HEK293 (cell line): ENCODE data around the gene OR2A25.

ENCODE experiments used
- CTCF ChIA-PET: fragments of 350-600 bp; formaldehyde crosslinking; extraction: SDS; loops from one replicate; lab custom pipeline; 2021; ENCODE audit warnings: antibody characterized with exemption; lab: Yijun Ruan, JAX
- POLR2A ChIA-PET: fragments of 300-600 bp; formaldehyde crosslinking; extraction: SDS; loops from one replicate; lab custom pipeline; 2020; ENCODE audit warnings: antibody characterized with exemption, inconsistent platforms; lab: Yijun Ruan, JAX
- H3K27ac ChIP-seq: fragments of 200-500 bp; sonication (Bioruptor generic); 2 replicates; pipeline ENCODE4 v1.5.1; 2014; ENCODE audit warnings: low read depth, low read length, control low read depth, inconsistent platforms; ENCODE audit errors: extremely low read depth
- H3K36me3 ChIP-seq, 2 experiments: fragments of 200-500 bp in 1 of 2; sonication (Bioruptor generic) in 1 of 2; 1 replicate in 1 of 2; 2 replicates in 1 of 2; pipeline ENCODE4 v1.5.1; 2014 to 2017; ENCODE audit warnings: inconsistent platforms in 2 of 2, low read length in 2 of 2; ENCODE audit not compliant: control insufficient read depth in 2 of 2, insufficient read depth in 1 of 2
- H3K4me1 ChIP-seq: fragments of 200-500 bp; sonication (Bioruptor generic); 2 replicates; pipeline ENCODE4 v1.5.1; 2014; ENCODE audit warnings: mild to moderate bottlenecking, low read length, inconsistent platforms; ENCODE audit not compliant: control insufficient read depth, insufficient read depth
- H3K4me3 ChIP-seq: 2 replicates; pipeline ENCODE4 v1.5.1; 2011; ENCODE audit warnings: low read depth, mild to moderate bottlenecking, control low read depth, low read length, moderate library complexity
- H3K9me3 ChIP-seq: fragments of 200-500 bp; sonication (Bioruptor generic); 2 replicates; pipeline ENCODE4 v1.5.1; 2014; ENCODE audit warnings: low read depth, low read length, inconsistent platforms; ENCODE audit not compliant: control insufficient read depth, insufficient read depth
- EGR2 ChIP-seq: fragments of 450-650 bp; formaldehyde crosslinking; IDR thresholded peaks from 2 replicates; pipeline ENCODE4 v1.5.1; 2016; ENCODE audit warnings: low read depth, missing biosample characterization, missing genetic modification characterization
- HOXD13 ChIP-seq: sonication (generic); formaldehyde crosslinking; IDR thresholded peaks from 2 replicates; pipeline ENCODE4 v1.8.0; 2022; ENCODE audit warnings: missing genetic modification reagents, borderline replicate concordance
- PRDM1 ChIP-seq: fragments of 450-650 bp; formaldehyde crosslinking; IDR thresholded peaks from 2 replicates; pipeline ENCODE4; 2016; ENCODE audit warnings: missing biosample characterization, missing genetic modification characterization
- SETDB1 ChIP-seq: IDR thresholded peaks from one replicate; pipeline ENCODE4 v1.6.1; 2017; ENCODE audit warnings: mild to moderate bottlenecking, low read length, moderate library complexity, mixed read lengths; ENCODE audit not compliant: insufficient read length
- WT1 ChIP-seq: fragments of 450-650 bp; formaldehyde crosslinking; IDR thresholded peaks from 2 replicates; pipeline ENCODE4 v1.5.1; 2016; ENCODE audit warnings: missing biosample characterization, missing genetic modification characterization
- ZBTB20 ChIP-seq: fragments of 450-650 bp; formaldehyde crosslinking; IDR thresholded peaks from 2 replicates; pipeline ENCODE4 v1.5.1; 2016; ENCODE audit warnings: missing biosample characterization, missing genetic modification characterization
- ZNF114 ChIP-seq: fragments of 450-650 bp; formaldehyde crosslinking; IDR thresholded peaks from 2 replicates; pipeline ENCODE4 v1.5.0; 2017; ENCODE audit warnings: missing biosample characterization, missing genetic modification characterization
- ZNF202 ChIP-seq: fragments of 450-650 bp; formaldehyde crosslinking; IDR thresholded peaks from 2 replicates; pipeline ENCODE4 v1.5.1; 2016; ENCODE audit warnings: missing biosample characterization, missing genetic modification characterization, borderline replicate concordance
- ZNF350 ChIP-seq: fragments of 450-650 bp; formaldehyde crosslinking; IDR thresholded peaks from 2 replicates; pipeline ENCODE4 v1.5.0; 2017; ENCODE audit warnings: missing biosample characterization, mild to moderate bottlenecking, missing genetic modification characterization
- ZNF521 ChIP-seq: fragments of 450-650 bp; formaldehyde crosslinking; IDR thresholded peaks from 2 replicates; pipeline ENCODE4 v1.5.1; 2017; ENCODE audit warnings: missing biosample characterization, mild to moderate bottlenecking, missing genetic modification characterization
- ZNF585B ChIP-seq: fragments of 450-650 bp; formaldehyde crosslinking; IDR thresholded peaks from 2 replicates; pipeline ENCODE4 v1.5.1; 2016; ENCODE audit warnings: missing biosample characterization, missing genetic modification characterization
- ZNF654 ChIP-seq: fragments of 450-650 bp; formaldehyde crosslinking; IDR thresholded peaks from 2 replicates; pipeline ENCODE4 v1.5.1; 2016; ENCODE audit warnings: low read depth, missing biosample characterization, missing genetic modification characterization
- ZSCAN16 ChIP-seq: fragments of 450-650 bp; formaldehyde crosslinking; IDR thresholded peaks from 2 replicates; pipeline ENCODE4 v1.5.1; 2016; ENCODE audit warnings: missing biosample characterization, missing genetic modification characterization
- TF ChIP-seq, protein P1 (sequence below): fragments of 450-650 bp; formaldehyde crosslinking; IDR thresholded peaks from 2 replicates; pipeline ENCODE4 v1.5.1; 2017; ENCODE audit warnings: missing biosample characterization, missing genetic modification characterization
- TF ChIP-seq, protein P2 (sequence below): fragments of 450-650 bp; formaldehyde crosslinking; IDR thresholded peaks from 2 replicates; pipeline ENCODE4 v1.5.1; 2016; ENCODE audit warnings: missing biosample characterization, missing genetic modification characterization
- TF ChIP-seq, protein P3 (sequence below): fragments of 450-650 bp; formaldehyde crosslinking; IDR thresholded peaks from 2 replicates; pipeline ENCODE4 v1.5.1; 2016; ENCODE audit warnings: missing biosample characterization, missing genetic modification characterization, borderline replicate concordance
- TF ChIP-seq, protein P4 (sequence below): fragments of 450-650 bp; formaldehyde crosslinking; IDR thresholded peaks from 2 replicates; pipeline ENCODE4 v1.5.1; 2016; ENCODE audit warnings: missing biosample characterization, missing genetic modification characterization
- TF ChIP-seq, protein P5 (sequence below): fragments of 450-650 bp; formaldehyde crosslinking; IDR thresholded peaks from 2 replicates; pipeline ENCODE4 v1.5.1; 2016; ENCODE audit warnings: missing biosample characterization, missing genetic modification characterization
- TF ChIP-seq, protein P6 (sequence below): fragments of 450-650 bp; formaldehyde crosslinking; IDR thresholded peaks from 2 replicates; pipeline ENCODE4 v1.5.1; 2017; ENCODE audit warnings: missing biosample characterization, missing genetic modification characterization
- TF ChIP-seq, protein P7 (sequence below): fragments of 450-650 bp; formaldehyde crosslinking; IDR thresholded peaks from 2 replicates; pipeline ENCODE4 v1.5.0; 2017; ENCODE audit warnings: missing biosample characterization, missing genetic modification characterization, borderline replicate concordance
- TF ChIP-seq, protein P8 (sequence below): fragments of 450-650 bp; formaldehyde crosslinking; IDR thresholded peaks from 2 replicates; pipeline ENCODE4 v1.5.1; 2016; ENCODE audit warnings: missing biosample characterization, missing genetic modification characterization, low read depth

The OR2A25 gene

DNA sequence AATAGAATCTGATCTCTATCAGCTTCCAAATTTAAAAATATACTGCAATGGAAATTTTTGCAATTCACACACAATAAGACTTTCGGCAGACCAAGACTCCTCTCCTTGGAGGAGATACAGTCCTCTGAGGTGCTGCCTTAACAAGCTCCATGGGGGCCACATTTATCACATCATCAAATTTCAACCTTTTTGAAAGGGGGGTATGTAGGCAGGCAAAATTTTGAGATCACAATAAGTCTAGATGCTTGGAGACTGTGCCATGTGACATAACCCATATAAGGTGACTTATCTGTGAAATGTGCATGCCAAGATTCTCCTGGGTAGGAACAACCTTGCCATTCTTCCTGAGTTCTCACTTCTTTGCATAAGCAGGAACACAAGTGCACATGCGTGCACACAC, 16.4 kb downstream of the OR2A25 start, which contains the start of gene OR2A12:
OR2A12 (plus strand) TSS at position 301 of the 400 bp plus-strand sequence. CDS start 8,830 bp downstream, outside the sequence.
- H3K4me3 ChIP-seq, result no peak within 1 kb of the TSS
- TF ChIP-seq, protein P1, sequence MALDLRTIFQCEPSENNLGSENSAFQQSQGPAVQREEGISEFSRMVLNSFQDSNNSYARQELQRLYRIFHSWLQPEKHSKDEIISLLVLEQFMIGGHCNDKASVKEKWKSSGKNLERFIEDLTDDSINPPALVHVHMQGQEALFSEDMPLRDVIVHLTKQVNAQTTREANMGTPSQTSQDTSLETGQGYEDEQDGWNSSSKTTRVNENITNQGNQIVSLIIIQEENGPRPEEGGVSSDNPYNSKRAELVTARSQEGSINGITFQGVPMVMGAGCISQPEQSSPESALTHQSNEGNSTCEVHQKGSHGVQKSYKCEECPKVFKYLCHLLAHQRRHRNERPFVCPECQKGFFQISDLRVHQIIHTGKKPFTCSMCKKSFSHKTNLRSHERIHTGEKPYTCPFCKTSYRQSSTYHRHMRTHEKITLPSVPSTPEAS (tag by site-specific recombination), result peak; percentile 45; the same call in 1 of the 2 replicates
- TF ChIP-seq ZSCAN16 (tag by site-specific recombination), result no peak
- TF ChIP-seq, protein P2, sequence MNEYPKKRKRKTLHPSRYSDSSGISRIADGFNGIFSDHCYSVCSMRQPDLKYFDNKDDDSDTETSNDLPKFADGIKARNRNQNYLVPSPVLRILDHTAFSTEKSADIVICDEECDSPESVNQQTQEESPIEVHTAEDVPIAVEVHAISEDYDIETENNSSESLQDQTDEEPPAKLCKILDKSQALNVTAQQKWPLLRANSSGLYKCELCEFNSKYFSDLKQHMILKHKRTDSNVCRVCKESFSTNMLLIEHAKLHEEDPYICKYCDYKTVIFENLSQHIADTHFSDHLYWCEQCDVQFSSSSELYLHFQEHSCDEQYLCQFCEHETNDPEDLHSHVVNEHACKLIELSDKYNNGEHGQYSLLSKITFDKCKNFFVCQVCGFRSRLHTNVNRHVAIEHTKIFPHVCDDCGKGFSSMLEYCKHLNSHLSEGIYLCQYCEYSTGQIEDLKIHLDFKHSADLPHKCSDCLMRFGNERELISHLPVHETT (tag by site-specific recombination), result no peak
- TF ChIP-seq, all 188 proteins: peak for 1
- H3K36me3 ChIP-seq, result no peaks in the 10 kb centered on the region
- no peak within 1 kb of the TSS for H3K27ac ChIP-seq
- no peaks in the 10 kb centered on the region for H3K9me3 ChIP-seq
- no peaks in the 10 kb centered on the region for H3K4me1 ChIP-seq
- ChIA-PET CTCF (no interaction called here), POLR2A (no interaction called here)

DNA sequence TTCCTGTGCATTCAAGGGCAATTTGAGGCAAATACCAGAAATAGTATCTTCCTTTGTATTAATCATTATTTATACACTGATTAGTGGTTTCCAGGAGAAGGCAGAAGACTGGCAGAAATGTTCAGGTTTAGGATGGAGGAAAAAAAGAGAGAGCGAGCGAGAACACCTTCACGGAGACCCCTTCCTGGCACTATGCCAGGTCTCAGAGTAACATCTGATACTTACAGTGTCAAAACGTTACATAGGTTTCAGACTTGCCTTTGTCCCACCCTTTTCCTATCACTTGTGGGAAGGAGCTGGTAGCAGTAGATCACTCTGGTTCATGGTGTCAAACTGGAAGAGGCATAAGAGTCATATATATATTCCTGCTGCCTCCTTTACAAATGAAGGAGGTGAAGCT, 17.1 kb downstream of the OR2A25 start:
- H3K4me3 ChIP-seq, result no peak overlapping the region
- no peaks in the 10 kb centered on the region for H3K4me1 ChIP-seq
- POLR2A ChIA-PET, result no interaction called here
- H3K36me3 ChIP-seq, result no peaks in the 10 kb centered on the region
- CTCF ChIA-PET, result interaction anchor here (0.7 kb wide), 1 partner anchor 23 kb away, joined by 3 read pairs; the partner anchor contains the start of gene OR2A2
- no peak overlapping the region for H3K27ac ChIP-seq
- H3K9me3 ChIP-seq, result no peaks in the 10 kb centered on the region
- TF ChIP-seq ZBTB20, result no peak
- no peak for TF ChIP-seq HOXD13 (CRISPR knock-in tag)
- TF ChIP-seq EGR2, result no peak
- TF ChIP-seq, protein P3, sequence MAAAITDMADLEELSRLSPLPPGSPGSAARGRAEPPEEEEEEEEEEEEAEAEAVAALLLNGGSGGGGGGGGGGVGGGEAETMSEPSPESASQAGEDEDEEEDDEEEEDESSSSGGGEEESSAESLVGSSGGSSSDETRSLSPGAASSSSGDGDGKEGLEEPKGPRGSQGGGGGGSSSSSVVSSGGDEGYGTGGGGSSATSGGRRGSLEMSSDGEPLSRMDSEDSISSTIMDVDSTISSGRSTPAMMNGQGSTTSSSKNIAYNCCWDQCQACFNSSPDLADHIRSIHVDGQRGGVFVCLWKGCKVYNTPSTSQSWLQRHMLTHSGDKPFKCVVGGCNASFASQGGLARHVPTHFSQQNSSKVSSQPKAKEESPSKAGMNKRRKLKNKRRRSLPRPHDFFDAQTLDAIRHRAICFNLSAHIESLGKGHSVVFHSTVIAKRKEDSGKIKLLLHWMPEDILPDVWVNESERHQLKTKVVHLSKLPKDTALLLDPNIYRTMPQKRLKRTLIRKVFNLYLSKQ (tag by site-specific recombination), result no peak
- TF ChIP-seq SETDB1, result no peak
- no peak for TF ChIP-seq ZNF202 (tag by site-specific recombination)
- TF ChIP-seq, protein P4, sequence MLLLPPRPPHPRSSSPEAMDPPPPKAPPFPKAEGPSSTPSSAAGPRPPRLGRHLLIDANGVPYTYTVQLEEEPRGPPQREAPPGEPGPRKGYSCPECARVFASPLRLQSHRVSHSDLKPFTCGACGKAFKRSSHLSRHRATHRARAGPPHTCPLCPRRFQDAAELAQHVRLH, result no peak
- TF ChIP-seq, protein P5, sequence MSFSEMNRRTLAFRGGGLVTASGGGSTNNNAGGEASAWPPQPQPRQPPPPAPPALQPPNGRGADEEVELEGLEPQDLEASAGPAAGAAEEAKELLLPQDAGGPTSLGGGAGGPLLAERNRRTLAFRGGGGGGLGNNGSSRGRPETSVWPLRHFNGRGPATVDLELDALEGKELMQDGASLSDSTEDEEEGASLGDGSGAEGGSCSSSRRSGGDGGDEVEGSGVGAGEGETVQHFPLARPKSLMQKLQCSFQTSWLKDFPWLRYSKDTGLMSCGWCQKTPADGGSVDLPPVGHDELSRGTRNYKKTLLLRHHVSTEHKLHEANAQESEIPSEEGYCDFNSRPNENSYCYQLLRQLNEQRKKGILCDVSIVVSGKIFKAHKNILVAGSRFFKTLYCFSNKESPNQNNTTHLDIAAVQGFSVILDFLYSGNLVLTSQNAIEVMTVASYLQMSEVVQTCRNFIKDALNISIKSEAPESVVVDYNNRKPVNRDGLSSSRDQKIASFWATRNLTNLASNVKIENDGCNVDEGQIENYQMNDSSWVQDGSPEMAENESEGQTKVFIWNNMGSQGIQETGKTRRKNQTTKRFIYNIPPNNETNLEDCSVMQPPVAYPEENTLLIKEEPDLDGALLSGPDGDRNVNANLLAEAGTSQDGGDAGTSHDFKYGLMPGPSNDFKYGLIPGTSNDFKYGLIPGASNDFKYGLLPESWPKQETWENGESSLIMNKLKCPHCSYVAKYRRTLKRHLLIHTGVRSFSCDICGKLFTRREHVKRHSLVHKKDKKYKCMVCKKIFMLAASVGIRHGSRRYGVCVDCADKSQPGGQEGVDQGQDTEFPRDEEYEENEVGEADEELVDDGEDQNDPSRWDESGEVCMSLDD (tag by site-specific recombination), result no peak
- no peak for TF ChIP-seq ZNF114
- no peak for TF ChIP-seq ZNF654 (tag by site-specific recombination)
- TF ChIP-seq, protein P6, sequence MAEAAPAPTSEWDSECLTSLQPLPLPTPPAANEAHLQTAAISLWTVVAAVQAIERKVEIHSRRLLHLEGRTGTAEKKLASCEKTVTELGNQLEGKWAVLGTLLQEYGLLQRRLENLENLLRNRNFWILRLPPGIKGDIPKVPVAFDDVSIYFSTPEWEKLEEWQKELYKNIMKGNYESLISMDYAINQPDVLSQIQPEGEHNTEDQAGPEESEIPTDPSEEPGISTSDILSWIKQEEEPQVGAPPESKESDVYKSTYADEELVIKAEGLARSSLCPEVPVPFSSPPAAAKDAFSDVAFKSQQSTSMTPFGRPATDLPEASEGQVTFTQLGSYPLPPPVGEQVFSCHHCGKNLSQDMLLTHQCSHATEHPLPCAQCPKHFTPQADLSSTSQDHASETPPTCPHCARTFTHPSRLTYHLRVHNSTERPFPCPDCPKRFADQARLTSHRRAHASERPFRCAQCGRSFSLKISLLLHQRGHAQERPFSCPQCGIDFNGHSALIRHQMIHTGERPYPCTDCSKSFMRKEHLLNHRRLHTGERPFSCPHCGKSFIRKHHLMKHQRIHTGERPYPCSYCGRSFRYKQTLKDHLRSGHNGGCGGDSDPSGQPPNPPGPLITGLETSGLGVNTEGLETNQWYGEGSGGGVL (tag by site-specific recombination), result no peak
- no peak for TF ChIP-seq ZNF585B (tag by site-specific recombination)
- TF ChIP-seq ZNF521 (tag by site-specific recombination), result no peak
- TF ChIP-seq, protein P7, sequence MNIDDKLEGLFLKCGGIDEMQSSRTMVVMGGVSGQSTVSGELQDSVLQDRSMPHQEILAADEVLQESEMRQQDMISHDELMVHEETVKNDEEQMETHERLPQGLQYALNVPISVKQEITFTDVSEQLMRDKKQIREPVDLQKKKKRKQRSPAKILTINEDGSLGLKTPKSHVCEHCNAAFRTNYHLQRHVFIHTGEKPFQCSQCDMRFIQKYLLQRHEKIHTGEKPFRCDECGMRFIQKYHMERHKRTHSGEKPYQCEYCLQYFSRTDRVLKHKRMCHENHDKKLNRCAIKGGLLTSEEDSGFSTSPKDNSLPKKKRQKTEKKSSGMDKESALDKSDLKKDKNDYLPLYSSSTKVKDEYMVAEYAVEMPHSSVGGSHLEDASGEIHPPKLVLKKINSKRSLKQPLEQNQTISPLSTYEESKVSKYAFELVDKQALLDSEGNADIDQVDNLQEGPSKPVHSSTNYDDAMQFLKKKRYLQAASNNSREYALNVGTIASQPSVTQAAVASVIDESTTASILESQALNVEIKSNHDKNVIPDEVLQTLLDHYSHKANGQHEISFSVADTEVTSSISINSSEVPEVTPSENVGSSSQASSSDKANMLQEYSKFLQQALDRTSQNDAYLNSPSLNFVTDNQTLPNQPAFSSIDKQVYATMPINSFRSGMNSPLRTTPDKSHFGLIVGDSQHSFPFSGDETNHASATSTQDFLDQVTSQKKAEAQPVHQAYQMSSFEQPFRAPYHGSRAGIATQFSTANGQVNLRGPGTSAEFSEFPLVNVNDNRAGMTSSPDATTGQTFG, result no peak
- TF ChIP-seq PRDM1, result no peak
- no peak for TF ChIP-seq WT1 (tag by site-specific recombination)
- no peak for TF ChIP-seq ZNF350 (tag by site-specific recombination)
- TF ChIP-seq, protein P8, sequence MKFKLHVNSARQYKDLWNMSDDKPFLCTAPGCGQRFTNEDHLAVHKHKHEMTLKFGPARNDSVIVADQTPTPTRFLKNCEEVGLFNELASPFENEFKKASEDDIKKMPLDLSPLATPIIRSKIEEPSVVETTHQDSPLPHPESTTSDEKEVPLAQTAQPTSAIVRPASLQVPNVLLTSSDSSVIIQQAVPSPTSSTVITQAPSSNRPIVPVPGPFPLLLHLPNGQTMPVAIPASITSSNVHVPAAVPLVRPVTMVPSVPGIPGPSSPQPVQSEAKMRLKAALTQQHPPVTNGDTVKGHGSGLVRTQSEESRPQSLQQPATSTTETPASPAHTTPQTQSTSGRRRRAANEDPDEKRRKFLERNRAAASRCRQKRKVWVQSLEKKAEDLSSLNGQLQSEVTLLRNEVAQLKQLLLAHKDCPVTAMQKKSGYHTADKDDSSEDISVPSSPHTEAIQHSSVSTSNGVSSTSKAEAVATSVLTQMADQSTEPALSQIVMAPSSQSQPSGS, result no peak
